Measurements from ENCODE around the gene SHFL. TPM values are rescaled to one million over a fixed set of nuclear protein-coding genes. Genes with fewer than 3 reads are reported as not detected.

Gene SHFL
- total and polyA plus RNA-seq, 2 of the 8 experiments (the other 6 are each of a cell fraction or from before 2014, with no cell fraction given), result 25.3 to 37.1 TPM

DNA sequence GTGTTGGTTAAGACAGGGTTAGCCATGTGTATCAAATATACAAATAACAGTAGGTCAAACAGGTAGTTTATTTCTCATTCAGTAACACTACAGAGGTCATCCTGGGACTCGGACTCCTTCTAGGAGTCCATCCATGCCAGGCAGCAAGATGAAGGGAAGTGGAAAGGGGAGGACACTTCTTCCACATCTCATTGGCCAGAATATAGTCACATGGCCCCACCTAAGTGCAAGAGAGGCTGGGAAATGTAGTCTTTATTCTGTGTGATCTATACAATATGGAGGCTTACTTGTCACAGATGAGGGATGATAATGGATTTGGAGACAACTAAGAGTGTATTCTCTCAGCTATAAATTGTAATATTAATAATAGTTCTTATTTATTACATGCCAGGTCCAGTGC, 41.7 kb upstream of the SHFL start:
- H3K79me2 ChIP-seq (ENCODE audit: control insufficient read depth in 1 of 2, insufficient read depth in 2 of 2, low read length in 2 of 2), result no peaks in the 10 kb centered on the region
- no peak overlapping the region for H3K4me3 ChIP-seq (ENCODE audit: extremely low read depth in 1 of 4, insufficient read depth in 2 of 4, low read depth in 3 of 4, low read length in 4 of 4)
- H3K23ac ChIP-seq (ENCODE audit: insufficient read length), result no peak overlapping the region
- TF ChIP-seq, protein P1, sequence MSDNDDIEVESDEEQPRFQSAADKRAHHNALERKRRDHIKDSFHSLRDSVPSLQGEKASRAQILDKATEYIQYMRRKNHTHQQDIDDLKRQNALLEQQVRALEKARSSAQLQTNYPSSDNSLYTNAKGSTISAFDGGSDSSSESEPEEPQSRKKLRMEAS (IDR thresholded peaks at IDR 0.05), result no peak
- TF ChIP-seq EZH2 (IDR thresholded peaks at IDR 0.05; ENCODE audit: low read depth, low read length, severe bottlenecking) (no peak), NANOG (IDR thresholded peaks at IDR 0.05; ENCODE audit: insufficient read depth, low read depth, low read length, poor library complexity, severe bottlenecking) (no peak), BACH1 (IDR thresholded peaks at IDR 0.05; ENCODE audit: low read length) (no peak)
- H3K36me3 ChIP-seq (ENCODE audit: control insufficient read depth in 2 of 4, insufficient read depth in 4 of 4, low read length in 3 of 4), result no peaks in the 10 kb centered on the region
- no peak overlapping the region for H2AFZ ChIP-seq (ENCODE audit: low read length)
- no peak overlapping the region for H3K27ac ChIP-seq (ENCODE audit: low read depth, low read length)
- H3K9ac ChIP-seq (replicated peaks in 1 of 4; ENCODE audit: extremely low read depth in 1 of 4, low read depth in 3 of 4, low read length in 3 of 4), result no peak overlapping the region
- H3K23me2 ChIP-seq (ENCODE audit: low read depth, low read length), result no peaks in the 10 kb centered on the region
- H3K4me2 ChIP-seq (ENCODE audit: insufficient read depth in 1 of 2, low read depth in 2 of 2, low read length in 2 of 2), result no peak overlapping the region
- no peak overlapping the region for H4K8ac ChIP-seq (ENCODE audit: extremely low read depth, insufficient read depth, low read length)
- CTCF ChIA-PET (ENCODE audit: partially characterized antibody), result interaction anchor here (1.8 to 2.1 kb wide), 2 partner anchors 9 to 17 kb away, joined by 3 to 7 read pairs; no protein-coding TSS in a partner anchor
- no peak overlapping the region for H2BK15ac ChIP-seq (ENCODE audit: low read length)
- no peak overlapping the region for H3K56ac ChIP-seq (replicated peaks; ENCODE audit: insufficient read length, low read depth, low read length)
- no peak overlapping the region for H4K91ac ChIP-seq (replicated peaks; ENCODE audit: insufficient read length, low read length)
- H2BK5ac ChIP-seq (ENCODE audit: low read depth, low read length), result no peak overlapping the region
- H3K27me3 ChIP-seq (replicated peaks in 1 of 4; ENCODE audit: control insufficient read depth in 3 of 4, extremely low read depth in 1 of 4, insufficient read depth in 3 of 4, low read length in 3 of 4), result no peaks in the 10 kb centered on the region
- H3K9me3 ChIP-seq (ENCODE audit: insufficient read depth in 2 of 2, low read depth in 1 of 2, low read length in 1 of 2), result peaks cover 55 to 68% of the 10 kb centered on the region in 2 experiments
- no peak overlapping the region for H2BK12ac ChIP-seq (ENCODE audit: low read depth, low read length)
- POLR2A ChIA-PET (ENCODE audit: partially characterized antibody), result no interaction called here
- 70% methylated on average over 1 of the region's 1 CpG; no CpG with 5 or more reads in 1 of the 2 experiments for WGBS, 2 experiments (ENCODE audit: extremely low coverage in 1 of 2, insufficient coverage in 1 of 2, insufficient read length in 1 of 2, insufficient replicate concordance in 2 of 2, low coverage in 1 of 2, low lambda C conversion rate in 2 of 2, missing lambda C conversion rate in 1 of 2)
- no peak overlapping the region for H3K18ac ChIP-seq (ENCODE audit: extremely low read depth, low read length)
- H3K14ac ChIP-seq (ENCODE audit: insufficient read length), result no peak overlapping the region
- H4K20me1 ChIP-seq (replicated peaks in 1 of 2; ENCODE audit: control insufficient read depth in 1 of 2, insufficient read depth in 2 of 2, low read length in 2 of 2), result no peaks in the 10 kb centered on the region
- H2BK120ac ChIP-seq (replicated peaks; ENCODE audit: low read depth, low read length), result no peak overlapping the region
- no peak overlapping the region for H4K5ac ChIP-seq (ENCODE audit: insufficient read length, low read depth, low read length)
- H3K4ac ChIP-seq (replicated peaks; ENCODE audit: insufficient read length, low read depth, low read length), result no peak overlapping the region
- no peak for DNase-seq (ENCODE audit: low read depth in 1 of 2, low spot score in 2 of 2)
- H3K4me1 ChIP-seq (replicated peaks in 1 of 4; ENCODE audit: control insufficient read depth in 3 of 4, insufficient read depth in 4 of 4, low read length in 3 of 4), result no peaks in the 10 kb centered on the region
- H2BK20ac ChIP-seq (ENCODE audit: low read length), result no peak overlapping the region
- no peak overlapping the region for H2AK5ac ChIP-seq (ENCODE audit: low read depth, low read length)
- no peaks in the 10 kb centered on the region for H3K79me1 ChIP-seq (ENCODE audit: low read depth, low read length)
- FAIRE-seq, result no peak
